ENCODE measurements around the gene NNMT. TPM values are rescaled to one million over a fixed set of nuclear protein-coding genes. Genes with fewer than 3 reads are reported as not detected.

Gene NNMT
- total RNA-seq, 1 experiment from 2014 or later: not detected

GRCh38 chr11:114250993-114251814 lies 45.0 kb upstream of the NNMT start:
- Histone ChIP-seq H4K91ac (ENCODE audit: insufficient read length, low read depth, low read length) (no peak overlapping the region), H2BK20ac (ENCODE audit: low read depth, low read length, poor library complexity, severe bottlenecking) (no peak overlapping the region), H3K79me1 (ENCODE audit: insufficient read depth, low read depth, low read length, poor library complexity, severe bottlenecking) (no peaks in the 10 kb centered on the region), H2BK12ac (ENCODE audit: insufficient read length, low read depth, low read length) (no peak overlapping the region), H3K9me3 (ENCODE audit: control insufficient read depth, low read depth, low read length) (no peaks in the 10 kb centered on the region), H3K23ac (ENCODE audit: insufficient read length, low read depth, low read length) (no peak overlapping the region), H3K4ac (ENCODE audit: low read depth, low read length) (no peak overlapping the region), H2BK5ac (ENCODE audit: insufficient read length, low read length) (no peak overlapping the region), H3K27ac (ENCODE audit: insufficient read length, low read depth, low read length) (no peak overlapping the region), H3K18ac (ENCODE audit: insufficient read length, low read depth, low read length) (no peak overlapping the region), H4K8ac (replicated peaks; ENCODE audit: insufficient read length, low read depth, low read length) (no peak overlapping the region), H4K5ac (ENCODE audit: insufficient read length, low read depth, low read length) (no peak overlapping the region), H2BK15ac (ENCODE audit: low read depth, low read length) (no peak overlapping the region), H3K4me1 (ENCODE audit: insufficient read depth, low read length) (peaks cover 3% of the 10 kb centered on the region; the same call in 1 of the 2 replicates), H4K20me1 (ENCODE audit: control insufficient read depth, insufficient read depth, insufficient read length) (no peaks in the 10 kb centered on the region), H3K79me2 (ENCODE audit: insufficient read depth, low read length) (no peaks in the 10 kb centered on the region), H3T11ph (ENCODE audit: low read length) (no peak overlapping the region), H2AK5ac (ENCODE audit: insufficient read length, low read length) (no peak overlapping the region), H3K9ac (ENCODE audit: extremely low read depth, insufficient read length, low read length) (no peak overlapping the region), H3K56ac (ENCODE audit: insufficient read length, low read depth, low read length) (no peak overlapping the region), H2BK120ac (ENCODE audit: low read depth, low read length, poor library complexity, severe bottlenecking) (no peak overlapping the region), H3K27me3 (ENCODE audit: insufficient read depth, low read length) (no peaks in the 10 kb centered on the region), H2AFZ (ENCODE audit: low read length) (no peak overlapping the region), H3K14ac (ENCODE audit: insufficient read depth, low read length) (no peak overlapping the region), H3K23me2 (ENCODE audit: insufficient read length, low read depth, low read length, poor library complexity, severe bottlenecking) (no peaks in the 10 kb centered on the region), H3K4me2 (ENCODE audit: insufficient read depth, insufficient read length, low read length) (no peak overlapping the region)
- H3K27me3 Mint-ChIP-seq (ENCODE audit: low read depth): peaks cover 10% of the 10 kb centered on the region
- H3K27ac Mint-ChIP-seq: peak overlapping the region in 1 of 3 experiments; percentile 5; a peak in 2 of 7 replicates
- no peak overlapping the region for H3K4me3 Mint-ChIP-seq
- WGBS (ENCODE audit: extremely low coverage, insufficient read length, low lambda C conversion rate): no CpG with 5 or more reads among the region's 14 CpGs
- DNase-seq: no peak
- no peaks in the 10 kb centered on the region for H3K36me3 Mint-ChIP-seq (ENCODE audit: insufficient read depth in 1 of 3, low read depth in 3 of 3)
- no peak for TF ChIP-seq CTCF (conservative IDR thresholded peaks at IDR 0.05)
- no peaks in the 10 kb centered on the region; a peak in 1 of 5 replicates for H3K9me3 Mint-ChIP-seq
- H3K4me1 Mint-ChIP-seq: peaks cover 8 to 29% of the 10 kb centered on the region in 2 experiments
